ENCODE data around the gene SRRT.
"Not testable (repeated sequence)": the region's sequence is repeated elsewhere in the genome, so short reads cannot be mapped to it uniquely, and the experiment has no call there.

The SRRT gene

GRCh38 chr7:100854899-100855298 is 20.0 kb upstream of the SRRT start:
- not testable (repeated sequence) for DNase-seq

- no peak for DNase-seq
Measured at GRCh38 chr7:100855515-100855914, 19.4 kb upstream of the SRRT start.

- no peak for DNase-seq
Measured at GRCh38 chr7:100856871-100857282, 18.0 kb upstream of the SRRT start.

- DNase-seq: no peak
Measured at GRCh38 chr7:100859856-100860255, 15.0 kb upstream of the SRRT start.

GRCh38 chr7:100860702-100861615 is 13.9 kb upstream of the SRRT start:
- DNase-seq: no peak

GRCh38 chr7:100861616-100861985 is 13.3 kb upstream of the SRRT start:
- DNase-seq: no peak

GRCh38 chr7:100863406-100863950 is 11.4 kb upstream of the SRRT start:
- peak; percentile 75 for DNase-seq

- no peak for DNase-seq
Measured at GRCh38 chr7:100864263-100864845, 10.5 kb upstream of the SRRT start.

GRCh38 chr7:100865372-100865911 is 9.5 kb upstream of the SRRT start:
- DNase-seq: peak; percentile 64

GRCh38 chr7:100865938-100866728 is 8.8 kb upstream of the SRRT start:
- peak; percentile 90 for DNase-seq

GRCh38 chr7:100866729-100867039 is 8.2 kb upstream of the SRRT start:
- no peak for DNase-seq

GRCh38 chr7:100867040-100867775 is 7.7 kb upstream of the SRRT start, which contains the start of gene TRIP6:
TSS of gene TRIP6 (plus strand) at chr7:100867387. CDS start at chr7:100867498, 111 bp downstream.
- DNase-seq: peak; percentile 87

- DNase-seq: no peak
Measured at GRCh38 chr7:100867776-100868485, 7.0 kb upstream of the SRRT start.

- no peak for DNase-seq
Measured at GRCh38 chr7:100873599-100874299, 1.2 kb upstream of the SRRT start.

GRCh38 chr7:100874300-100874576 is 665 bp upstream of the SRRT start:
- no peak for DNase-seq

GRCh38 chr7:100875356-100875751 is 451 bp downstream of the SRRT start:
- DNase-seq: peak; percentile 55

GRCh38 chr7:100878013-100878412 is 3.1 kb downstream of the SRRT start:
- DNase-seq: no peak

- no peak for DNase-seq
Measured at GRCh38 chr7:100878685-100879084, 3.8 kb downstream of the SRRT start.

- no peak for DNase-seq
Measured at GRCh38 chr7:100879685-100880261, 4.9 kb downstream of the SRRT start.

GRCh38 chr7:100880645-100881044 is 5.7 kb downstream of the SRRT start:
- DNase-seq: no peak

GRCh38 chr7:100881136-100881535 is 6.2 kb downstream of the SRRT start:
- no peak for DNase-seq

Measured in hematopoietic multipotent progenitor cell treated with erythropoietin and hydrocortisone succinate and interleukin-3 and kit ligand, for 6 days (in vitro differentiated cells).